Measurements from ENCODE around the gene CRYZL1.

GRCh38 chr21:33542640-33543504 is 98.7 kb downstream of the CRYZL1 start, which contains the start of gene SON:
- TF ChIP-seq EZH2phosphoT487 (IDR thresholded peaks at IDR 0.05; ENCODE audit: borderline replicate concordance) = no peak
- TF ChIP-seq, protein P1, sequence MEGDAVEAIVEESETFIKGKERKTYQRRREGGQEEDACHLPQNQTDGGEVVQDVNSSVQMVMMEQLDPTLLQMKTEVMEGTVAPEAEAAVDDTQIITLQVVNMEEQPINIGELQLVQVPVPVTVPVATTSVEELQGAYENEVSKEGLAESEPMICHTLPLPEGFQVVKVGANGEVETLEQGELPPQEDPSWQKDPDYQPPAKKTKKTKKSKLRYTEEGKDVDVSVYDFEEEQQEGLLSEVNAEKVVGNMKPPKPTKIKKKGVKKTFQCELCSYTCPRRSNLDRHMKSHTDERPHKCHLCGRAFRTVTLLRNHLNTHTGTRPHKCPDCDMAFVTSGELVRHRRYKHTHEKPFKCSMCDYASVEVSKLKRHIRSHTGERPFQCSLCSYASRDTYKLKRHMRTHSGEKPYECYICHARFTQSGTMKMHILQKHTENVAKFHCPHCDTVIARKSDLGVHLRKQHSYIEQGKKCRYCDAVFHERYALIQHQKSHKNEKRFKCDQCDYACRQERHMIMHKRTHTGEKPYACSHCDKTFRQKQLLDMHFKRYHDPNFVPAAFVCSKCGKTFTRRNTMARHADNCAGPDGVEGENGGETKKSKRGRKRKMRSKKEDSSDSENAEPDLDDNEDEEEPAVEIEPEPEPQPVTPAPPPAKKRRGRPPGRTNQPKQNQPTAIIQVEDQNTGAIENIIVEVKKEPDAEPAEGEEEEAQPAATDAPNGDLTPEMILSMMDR (IDR thresholded peaks at IDR 0.05 in 2 of 3, conservative IDR thresholded peaks at IDR 0.05 in 1 of 3; ENCODE audit: borderline replicate concordance in 1 of 3, insufficient read depth in 1 of 3, low read depth in 2 of 3, low read length in 2 of 3) = no peak
- no peak for TF ChIP-seq REST (IDR thresholded peaks at IDR 0.05; ENCODE audit: low read depth)
- TF ChIP-seq EZH2 (IDR thresholded peaks at IDR 0.05) = no peak
- no peak for TF ChIP-seq RAD21 (IDR thresholded peaks at IDR 0.05; ENCODE audit: low read depth)
- peak; percentile 82 for TF ChIP-seq POLR2A (IDR thresholded peaks at IDR 0.05; ENCODE audit: borderline replicate concordance, extremely low read depth, insufficient read depth, insufficient read length)
- no peak for TF ChIP-seq ZNF274 (IDR thresholded peaks at IDR 0.05; ENCODE audit: low read depth, low read length)
- TF ChIP-seq CEBPB (IDR thresholded peaks at IDR 0.05; ENCODE audit: low read depth) = no peak
- TF ChIP-seq ATF3 (IDR thresholded peaks at IDR 0.05) = no peak
- no peak for TF ChIP-seq ZBTB33 (IDR thresholded peaks at IDR 0.05; ENCODE audit: extremely low read depth, insufficient replicate concordance, low read length)

All from HCT116 (cell line).